IPS DF 19.7 (cell line): ENCODE measurements around the gene KCNAB1.
"Not testable (repeated sequence)": the region's sequence is repeated elsewhere in the genome, so short reads cannot be mapped to it uniquely, and the experiment has no call there.

ENCODE experiments used
- DNase-seq: peaks from one replicate; pipeline ENCODE4 v3.0.0-alpha.2; 2013; ENCODE audit warnings: low read depth, low spot score

KCNAB1 gene

GRCh38 chr3:156218353-156218744 is 98.0 kb downstream of the KCNAB1 start:
- DNase-seq: no peak

GRCh38 chr3:156222381-156222780 is 102.0 kb downstream of the KCNAB1 start:
- not testable (repeated sequence) for DNase-seq

GRCh38 chr3:156224046-156224445 is 103.7 kb downstream of the KCNAB1 start:
- not testable (repeated sequence) for DNase-seq

GRCh38 chr3:156226676-156227420 is 106.5 kb downstream of the KCNAB1 start:
- no peak for DNase-seq

- DNase-seq: no peak
These were observed 107.3 kb downstream of the KCNAB1 start for GRCh38 chr3:156227704-156228103.

GRCh38 chr3:156230278-156230900 is 110.0 kb downstream of the KCNAB1 start:
- DNase-seq: no peak

- DNase-seq: not testable (repeated sequence)
These were observed 110.8 kb downstream of the KCNAB1 start for GRCh38 chr3:156231221-156231620.

GRCh38 chr3:156233876-156234275 is 113.5 kb downstream of the KCNAB1 start:
- no peak for DNase-seq

GRCh38 chr3:156236556-156237260 is 116.3 kb downstream of the KCNAB1 start:
- DNase-seq: no peak

GRCh38 chr3:156240642-156241041 is 120.3 kb downstream of the KCNAB1 start:
- DNase-seq: no peak

GRCh38 chr3:156246961-156247725 is 126.8 kb downstream of the KCNAB1 start:
- DNase-seq: no peak

- DNase-seq: no peak
These were observed 130.2 kb downstream of the KCNAB1 start for GRCh38 chr3:156250550-156250949.

GRCh38 chr3:156251424-156251823 is 131.0 kb downstream of the KCNAB1 start:
- no peak for DNase-seq

GRCh38 chr3:156252656-156253055 is 132.3 kb downstream of the KCNAB1 start:
- DNase-seq: no peak

- no peak for DNase-seq
These were observed 132.8 kb downstream of the KCNAB1 start for GRCh38 chr3:156253150-156253549.

- no peak for DNase-seq
These were observed 135.9 kb downstream of the KCNAB1 start for GRCh38 chr3:156256256-156256655.

- DNase-seq: no peak
These were observed 136.6 kb downstream of the KCNAB1 start for GRCh38 chr3:156256945-156257344.

GRCh38 chr3:156258301-156258700 is 137.9 kb downstream of the KCNAB1 start:
- no peak for DNase-seq

GRCh38 chr3:156259896-156260295 is 139.5 kb downstream of the KCNAB1 start:
- DNase-seq: no peak

- DNase-seq: no peak
These were observed 140.0 kb downstream of the KCNAB1 start for GRCh38 chr3:156260331-156260730.

- no peak for DNase-seq
These were observed 144.4 kb downstream of the KCNAB1 start for GRCh38 chr3:156264771-156265170.

- DNase-seq: no peak
These were observed 151.1 kb downstream of the KCNAB1 start for GRCh38 chr3:156271508-156271907.
